Subcutaneous adipose tissue (tissue), 4 donors: Measurements from ENCODE around the gene ISG20. TPM values are rescaled to one million over a fixed set of nuclear protein-coding genes. Genes with fewer than 3 reads are reported as not detected.

Experiments used
- total RNA-seq, 4 donors: library from RNA; depleted of rRNA; stranded (reverse); fragments of >200 nt; gene quantifications; one replicate each; pipeline ENCODE4 v1.1.0, GENCODE V29; 2016
- TF ChIP-seq, protein P1 (sequence below): fragments of 450-650 bp; IDR thresholded peaks from one replicate; pipeline ENCODE4 v1.5.1; 2016; ENCODE audit warnings: low read depth, mild to moderate bottlenecking, control low read depth, antibody characterized with exemption, moderate library complexity

Gene ISG20
- total RNA-seq, 4 donors from 2014 or later: 7.5 to 12.4 (median 9.1) TPM

DNA sequence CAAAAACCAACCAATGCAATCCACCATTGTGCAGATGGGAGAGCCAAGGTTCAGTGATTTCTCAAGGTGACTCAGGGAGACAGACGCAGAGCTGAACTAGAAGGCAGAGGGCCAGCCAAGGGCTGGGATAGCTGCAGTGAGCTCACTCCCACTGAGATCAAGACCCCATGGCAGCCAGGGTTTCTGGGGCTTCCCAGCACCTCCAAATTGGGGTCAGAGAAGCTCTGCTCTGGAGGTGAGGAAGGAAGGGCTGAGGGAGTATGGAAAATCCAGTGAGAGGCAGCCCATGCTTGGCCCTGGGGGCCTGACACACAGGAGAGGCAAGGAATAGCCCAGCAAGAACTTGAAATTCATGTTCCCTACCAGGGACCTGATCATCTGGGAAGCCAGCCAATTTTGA, 61.0 kb downstream of the ISG20 start:
- TF ChIP-seq, protein P1, sequence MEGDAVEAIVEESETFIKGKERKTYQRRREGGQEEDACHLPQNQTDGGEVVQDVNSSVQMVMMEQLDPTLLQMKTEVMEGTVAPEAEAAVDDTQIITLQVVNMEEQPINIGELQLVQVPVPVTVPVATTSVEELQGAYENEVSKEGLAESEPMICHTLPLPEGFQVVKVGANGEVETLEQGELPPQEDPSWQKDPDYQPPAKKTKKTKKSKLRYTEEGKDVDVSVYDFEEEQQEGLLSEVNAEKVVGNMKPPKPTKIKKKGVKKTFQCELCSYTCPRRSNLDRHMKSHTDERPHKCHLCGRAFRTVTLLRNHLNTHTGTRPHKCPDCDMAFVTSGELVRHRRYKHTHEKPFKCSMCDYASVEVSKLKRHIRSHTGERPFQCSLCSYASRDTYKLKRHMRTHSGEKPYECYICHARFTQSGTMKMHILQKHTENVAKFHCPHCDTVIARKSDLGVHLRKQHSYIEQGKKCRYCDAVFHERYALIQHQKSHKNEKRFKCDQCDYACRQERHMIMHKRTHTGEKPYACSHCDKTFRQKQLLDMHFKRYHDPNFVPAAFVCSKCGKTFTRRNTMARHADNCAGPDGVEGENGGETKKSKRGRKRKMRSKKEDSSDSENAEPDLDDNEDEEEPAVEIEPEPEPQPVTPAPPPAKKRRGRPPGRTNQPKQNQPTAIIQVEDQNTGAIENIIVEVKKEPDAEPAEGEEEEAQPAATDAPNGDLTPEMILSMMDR: no peak

- TF ChIP-seq, protein P1: no peak
Observed at GRCh38 chr15:88700716-88701115, 61.9 kb downstream of the ISG20 start.

DNA sequence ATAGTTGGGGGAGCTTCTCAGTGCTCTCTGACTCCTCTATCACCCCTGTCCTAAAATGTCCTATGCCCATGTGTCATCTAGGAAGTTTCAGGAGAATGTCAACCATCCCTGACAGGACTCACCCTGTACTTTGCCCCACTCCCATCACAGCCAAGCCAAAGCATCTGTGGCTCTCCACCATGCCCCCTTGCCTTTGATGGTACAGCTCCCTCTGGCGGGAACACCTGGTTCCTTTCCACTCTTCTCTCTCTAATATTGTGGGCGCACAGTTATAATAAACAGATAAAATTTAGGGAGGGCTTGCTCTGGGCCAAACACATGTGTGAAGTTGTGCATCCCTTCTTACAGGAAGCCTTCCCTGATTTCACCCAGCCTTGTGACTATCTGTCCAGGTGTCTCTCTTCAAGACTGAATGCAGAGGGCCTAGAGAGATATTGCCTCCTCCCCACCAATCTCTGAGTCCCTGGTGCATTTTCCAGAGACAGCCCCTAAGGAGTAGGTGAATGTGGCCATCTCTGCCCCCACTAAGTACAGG, 62.8 kb downstream of the ISG20 start:
- TF ChIP-seq, protein P1: no peak

GRCh38 chr15:88702983-88703382, 64.2 kb downstream of the ISG20 start:
- TF ChIP-seq, protein P1: no peak

DNA sequence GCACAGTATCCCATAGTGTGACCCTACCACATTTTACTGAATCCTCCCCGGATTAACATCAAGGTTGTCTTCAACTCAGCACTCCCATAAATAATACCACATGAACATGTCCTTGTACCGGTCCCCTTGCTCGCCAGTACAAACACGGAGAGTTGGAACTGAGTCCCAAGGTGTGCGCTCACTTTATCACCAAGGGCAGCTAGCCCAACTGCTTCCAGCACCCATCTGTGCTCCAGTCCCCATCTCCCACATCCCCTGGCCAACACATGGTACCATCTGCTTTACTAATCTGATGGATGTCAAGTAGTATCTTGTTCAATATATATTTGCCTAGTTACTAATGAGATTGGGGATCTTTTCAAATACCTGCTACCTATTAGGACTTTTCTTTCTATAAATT, 64.7 kb downstream of the ISG20 start:
- TF ChIP-seq, protein P1: no peak

- TF ChIP-seq, protein P1: no peak
Observed at GRCh38 chr15:88704791-88705768, 66.3 kb downstream of the ISG20 start.

DNA sequence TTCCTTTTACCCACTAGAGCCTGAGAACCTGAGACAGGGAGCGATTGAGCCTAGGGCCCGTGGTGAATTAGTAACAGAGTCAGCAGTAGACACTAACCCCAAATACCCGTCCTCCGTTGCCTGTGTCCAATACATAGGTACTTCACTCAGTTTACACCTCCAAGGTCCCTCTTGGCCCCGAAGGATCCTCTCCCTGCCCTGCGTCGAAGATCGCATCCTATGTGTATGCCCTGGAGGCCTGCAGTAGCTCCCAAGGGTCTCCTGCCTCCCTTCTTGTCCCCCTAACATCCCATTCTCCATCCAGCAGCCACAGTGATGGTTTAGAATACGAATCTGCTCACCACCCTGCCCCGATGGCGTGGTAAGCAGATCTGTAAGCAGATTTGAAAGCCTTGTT, 67.0 kb downstream of the ISG20 start:
- TF ChIP-seq, protein P1: no peak
